ENCODE measurements around the gene TEK. TPM values are rescaled to one million over a fixed set of nuclear protein-coding genes. Genes with fewer than 3 reads are reported as not detected.

TEK gene
- total and polyA plus RNA-seq, 9 of the 15 experiments (the other 6 are each of a cell fraction or from before 2014, with no cell fraction given) = 0.03 to 0.13 (median 0.06) TPM

- H3K27ac ChIP-seq (ENCODE audit: extremely low read depth, low read depth, low read length) = no peak overlapping the region
- no TSS peak for BruUV-seq (replicated peaks)
- H3K9me3 ChIP-seq (replicated peaks; ENCODE audit: control insufficient read depth, insufficient read depth, low read depth, low read length) = no peaks in the 10 kb centered on the region
- H2AFZ ChIP-seq (ENCODE audit: low read depth, low read length) = no peak overlapping the region
- TF ChIP-seq RBM14 (IDR thresholded peaks at IDR 0.05; ENCODE audit: borderline replicate concordance, insufficient read depth, low read depth, low read length) (no peak), CEBPG (CRISPR knock-in tag; IDR thresholded peaks at IDR 0.05) (no peak), CEBPG (tag; conservative IDR thresholded peaks at IDR 0.05 in 1 of 2, IDR thresholded peaks at IDR 0.05 in 1 of 2) (0 out of 4 replicates have a peak, but pooled peaks of 1 of the 2 experiments have one; percentile 21)
- H3K9me1 ChIP-seq (ENCODE audit: control insufficient read depth, insufficient read depth, low read length) = no peaks in the 10 kb centered on the region
- CTCF ChIA-PET (ENCODE audit: low intra/inter-chr PET ratio) = no interaction called here
- H3K27me3 ChIP-seq (ENCODE audit: control insufficient read depth in 2 of 2, insufficient read depth in 2 of 2, low read length in 2 of 2) = no peaks in the 10 kb centered on the region
- intact Hi-C loops (cut with micrococcal nuclease) (no loop called here), in situ Hi-C loops (cut with MboI) (no loop called here)
- ATAC-seq = no peak
- no peaks in the 10 kb centered on the region for H4K20me1 ChIP-seq (replicated peaks; ENCODE audit: control insufficient read depth, insufficient read depth, low read length)
- DNase-seq (ENCODE audit: extremely low read depth in 1 of 4, low spot score in 3 of 4) = no peak
- no peak overlapping the region for H3K9ac ChIP-seq (ENCODE audit: insufficient read depth in 1 of 2, low read depth in 2 of 2, low read length in 2 of 2)
- no peak for FAIRE-seq
- H3K36me3 ChIP-seq (ENCODE audit: control insufficient read depth, insufficient read depth, low read length) = no peaks in the 10 kb centered on the region
- no peaks in the 10 kb centered on the region for H3K79me2 ChIP-seq (ENCODE audit: control insufficient read depth, insufficient read depth, low read length)
- POLR2A ChIA-PET = no interaction called here
- no peak overlapping the region for H3K4me3 ChIP-seq
- no peak overlapping the region for H3K4me2 ChIP-seq (ENCODE audit: insufficient read depth, low read length)
- no peaks in the 10 kb centered on the region for H3K4me1 ChIP-seq (replicated peaks in 1 of 2; ENCODE audit: control insufficient read depth in 2 of 2, insufficient read depth in 2 of 2, low read length in 2 of 2)
- 0% methylated on average over 1 of the region's 5 CpGs for WGBS (ENCODE audit: insufficient coverage, low coverage, missing lambda C conversion rate)
Observed at GRCh38 chr9:27194401-27195091, 85.5 kb downstream of the TEK start.

- FAIRE-seq = no peak
- Histone ChIP-seq H3K9me1 (ENCODE audit: control insufficient read depth, insufficient read depth, low read length) (no peaks in the 10 kb centered on the region), H3K36me3 (ENCODE audit: control insufficient read depth, insufficient read depth, low read length) (no peaks in the 10 kb centered on the region), H3K9me3 (replicated peaks; ENCODE audit: control insufficient read depth, insufficient read depth, low read depth, low read length) (no peaks in the 10 kb centered on the region), H3K4me1 (replicated peaks in 1 of 2; ENCODE audit: control insufficient read depth in 2 of 2, insufficient read depth in 2 of 2, low read length in 2 of 2) (no peaks in the 10 kb centered on the region), H3K27me3 (ENCODE audit: control insufficient read depth in 2 of 2, insufficient read depth in 2 of 2, low read length in 2 of 2) (no peaks in the 10 kb centered on the region), H3K9ac (ENCODE audit: insufficient read depth in 1 of 2, low read depth in 2 of 2, low read length in 2 of 2) (no peak overlapping the region), H2AFZ (ENCODE audit: low read depth, low read length) (no peak overlapping the region), H3K79me2 (ENCODE audit: control insufficient read depth, insufficient read depth, low read length) (no peaks in the 10 kb centered on the region), H4K20me1 (replicated peaks; ENCODE audit: control insufficient read depth, insufficient read depth, low read length) (no peaks in the 10 kb centered on the region), H3K4me2 (ENCODE audit: insufficient read depth, low read length) (no peak overlapping the region), H3K27ac (ENCODE audit: extremely low read depth, low read depth, low read length) (no peak overlapping the region), H3K4me3 (no peak overlapping the region)
- no peak for DNase-seq (ENCODE audit: extremely low read depth in 1 of 4, low spot score in 3 of 4)
- no TSS peak for BruUV-seq (replicated peaks)
- in situ Hi-C loops (cut with MboI) = no loop called here
- 0% methylated on average over 2 of the region's 3 CpGs for WGBS (ENCODE audit: insufficient coverage, low coverage, missing lambda C conversion rate)
- POLR2A ChIA-PET = no interaction called here
- intact Hi-C loops (cut with micrococcal nuclease) = no loop called here
- ATAC-seq = no peak
- CTCF ChIA-PET (ENCODE audit: low intra/inter-chr PET ratio) = no interaction called here
- TF ChIP-seq RB1 (IDR thresholded peaks at IDR 0.05; ENCODE audit: low read depth) (no peak), NCOA4 (IDR thresholded peaks at IDR 0.05; ENCODE audit: partially characterized antibody) (no peak), NFYB (IDR thresholded peaks at IDR 0.05; ENCODE audit: extremely low read depth, insufficient read length) (no peak), MAZ (CRISPR knock-in tag; conservative IDR thresholded peaks at IDR 0.05 in 1 of 2, IDR thresholded peaks at IDR 0.05 in 1 of 2) (no peak), CHD2 (IDR thresholded peaks at IDR 0.05; ENCODE audit: low read depth, low read length) (no peak), RFX5 (IDR thresholded peaks at IDR 0.05; ENCODE audit: low read depth, low read length) (no peak), ZNF518B (CRISPR knock-in tag; IDR thresholded peaks at IDR 0.05) (no peak)
Observed at GRCh38 chr9:27195191-27195590, 86.2 kb downstream of the TEK start.
